Fibroblast of the conjunctiva (primary cell): Measurements from ENCODE around the gene MCOLN1.

ENCODE experiments used
- DNase-seq: peaks from one replicate; pipeline ENCODE4 v3.0.0-alpha.2; 2010; ENCODE audit warnings: low read depth

MCOLN1 gene

GRCh38 chr19:7522072-7522922 lies at the start of gene MCOLN1:
Gene MCOLN1, plus strand, starts transcription at chr19:7522624. Its CDS starts 127 bp downstream, at chr19:7522751.
- peak; percentile 95 for DNase-seq

- DNase-seq = no peak
Observed at GRCh38 chr19:7475665-7476064, 46.8 kb upstream of the MCOLN1 start.

DNA sequence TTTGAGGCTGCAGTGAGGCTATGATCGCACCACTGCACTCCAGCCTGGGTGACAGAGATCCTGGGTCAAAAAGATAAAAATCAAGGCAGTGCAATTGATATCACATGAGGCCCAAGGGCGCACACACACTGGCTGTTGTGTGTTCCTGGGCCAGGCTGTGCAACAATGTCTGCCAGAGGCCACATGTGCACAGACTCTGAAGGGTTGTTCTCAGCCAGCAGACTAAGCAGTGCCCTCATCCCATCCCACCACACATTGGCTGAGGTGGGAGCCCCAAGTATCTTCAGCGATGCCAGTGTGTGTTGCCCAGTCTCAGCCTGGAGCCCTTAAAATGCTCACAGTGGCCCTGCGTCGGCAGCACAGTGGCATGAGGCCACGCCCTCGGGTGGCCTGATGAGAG lies 46.2 kb upstream of the MCOLN1 start:
- DNase-seq = no peak

- no peak for DNase-seq
Observed at GRCh38 chr19:7476777-7477494, 45.5 kb upstream of the MCOLN1 start.

- DNase-seq = no peak
Observed at GRCh38 chr19:7477758-7478157, 44.7 kb upstream of the MCOLN1 start.

- no peak for DNase-seq
Observed at GRCh38 chr19:7478173-7478842, 44.1 kb upstream of the MCOLN1 start.

- no peak for DNase-seq
Observed at GRCh38 chr19:7478843-7479227, 43.6 kb upstream of the MCOLN1 start.

DNA sequence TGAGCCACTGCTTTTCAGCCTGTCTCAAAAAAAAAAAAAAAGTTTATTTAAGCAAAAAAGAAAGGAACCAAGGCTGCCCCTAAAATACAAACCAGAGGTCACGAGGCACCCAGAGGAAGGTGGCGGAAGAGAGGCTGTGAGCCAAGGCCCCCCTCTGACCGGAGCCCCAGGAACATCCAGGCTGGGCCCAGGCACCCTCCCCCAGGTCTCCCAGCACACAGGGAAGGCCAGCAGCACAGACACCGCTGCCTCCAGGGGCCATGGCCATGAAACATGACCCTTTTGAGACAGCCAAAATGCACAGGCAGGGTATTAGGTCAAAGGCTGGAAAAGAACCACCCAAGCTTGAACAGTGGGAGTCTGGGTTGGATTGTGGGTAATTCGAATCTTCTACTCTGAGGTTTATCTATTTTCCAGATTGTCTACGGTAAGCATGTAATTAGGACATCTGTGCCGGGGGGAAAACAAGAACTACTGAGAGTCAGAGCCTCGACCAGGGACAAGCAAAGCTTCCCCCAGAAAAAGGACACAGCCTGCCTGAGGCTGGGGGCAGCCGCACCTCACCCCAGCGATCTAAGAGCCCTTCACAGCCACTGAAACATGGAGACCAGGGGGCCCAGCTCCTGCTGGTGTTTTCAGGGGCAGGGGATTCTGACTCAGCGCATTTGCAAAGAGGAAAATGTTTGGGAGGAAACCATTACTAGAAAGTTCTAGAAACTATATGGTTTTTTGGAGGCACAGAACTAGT lies 42.0 kb upstream of the MCOLN1 start:
- no peak for DNase-seq

GRCh38 chr19:7480970-7481255 lies 41.5 kb upstream of the MCOLN1 start:
- no peak for DNase-seq

- no peak for DNase-seq
Observed at GRCh38 chr19:7482584-7483439, 39.6 kb upstream of the MCOLN1 start.

DNA sequence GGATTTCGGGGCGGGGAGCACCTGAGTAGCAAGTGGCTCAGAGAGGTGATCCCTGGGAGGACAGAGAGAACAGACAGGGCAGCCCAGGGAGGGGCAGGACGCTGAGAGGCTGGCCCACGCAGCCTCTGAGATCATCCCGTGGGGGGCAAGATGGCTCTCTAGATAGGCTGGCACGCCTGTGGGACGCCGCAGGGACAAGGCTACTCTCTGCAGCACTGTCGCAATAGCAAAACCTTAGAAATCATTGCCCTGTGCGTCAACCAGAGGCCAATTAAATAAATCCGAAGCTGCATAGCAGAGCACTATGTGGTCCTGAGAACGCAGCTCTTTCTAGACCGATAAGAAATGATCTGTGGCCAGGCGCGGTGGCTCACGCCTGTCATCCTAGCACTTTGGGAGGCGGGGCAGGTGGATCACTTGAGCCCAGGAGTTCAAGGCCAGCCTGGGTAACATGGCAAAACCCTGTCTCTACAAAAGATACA lies 38.7 kb upstream of the MCOLN1 start:
- DNase-seq = no peak

DNA sequence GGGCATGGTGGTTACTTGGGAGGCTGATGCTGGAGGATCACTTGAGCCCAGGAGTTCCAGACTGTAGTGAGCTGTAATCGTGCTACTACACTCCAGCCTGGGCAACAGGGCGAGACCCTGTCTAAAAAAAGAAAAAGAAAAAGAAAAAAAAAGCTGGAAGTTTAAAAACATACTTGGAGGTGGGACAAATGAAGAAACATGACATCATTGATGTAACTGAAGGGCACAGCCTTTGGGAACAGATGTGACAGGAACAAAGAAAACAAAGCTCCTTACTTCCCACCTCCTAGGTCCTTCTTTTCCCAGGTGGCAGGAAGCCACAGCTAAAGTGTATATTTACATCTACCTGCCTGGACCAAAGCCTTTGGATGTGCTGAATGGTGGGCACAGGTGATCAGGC lies 35.5 kb upstream of the MCOLN1 start:
- DNase-seq = no peak

DNA sequence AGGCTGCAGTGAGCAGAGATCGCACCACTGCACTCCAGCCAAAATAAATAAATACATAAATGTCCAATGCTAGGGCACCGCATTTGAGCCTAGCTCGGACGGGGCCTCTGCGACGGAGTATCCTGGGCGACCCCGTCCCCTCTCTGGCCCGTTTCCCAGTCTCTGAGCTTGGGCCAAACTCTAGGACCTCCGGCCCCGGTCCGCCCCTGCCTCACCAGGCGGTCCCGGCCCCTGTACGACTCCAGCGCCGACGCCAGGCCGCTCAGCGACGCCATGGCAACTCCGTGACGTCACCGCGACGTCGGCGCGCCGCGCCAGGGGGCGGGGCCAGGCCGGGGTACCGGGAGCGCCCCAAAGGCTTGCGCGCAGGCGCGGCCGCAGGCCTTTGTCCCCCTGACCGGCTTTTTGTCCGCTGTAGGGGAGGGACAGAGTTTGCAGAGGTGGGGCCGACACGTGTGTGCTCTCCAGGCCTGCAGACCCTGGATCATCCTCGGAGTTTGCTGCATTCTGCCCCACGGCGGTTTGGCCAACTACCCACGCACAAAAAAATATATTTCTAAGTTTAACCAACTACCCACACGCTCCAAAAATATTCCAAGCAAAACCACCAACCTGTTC lies 33.6 kb upstream of the MCOLN1 start, which contains the start of gene PEX11G:
TSS of gene PEX11G (minus strand) at position 300 of the 618 bp plus-strand sequence. CDS start at position 275, 25 bp downstream.
- DNase-seq = peak; percentile 69

DNA sequence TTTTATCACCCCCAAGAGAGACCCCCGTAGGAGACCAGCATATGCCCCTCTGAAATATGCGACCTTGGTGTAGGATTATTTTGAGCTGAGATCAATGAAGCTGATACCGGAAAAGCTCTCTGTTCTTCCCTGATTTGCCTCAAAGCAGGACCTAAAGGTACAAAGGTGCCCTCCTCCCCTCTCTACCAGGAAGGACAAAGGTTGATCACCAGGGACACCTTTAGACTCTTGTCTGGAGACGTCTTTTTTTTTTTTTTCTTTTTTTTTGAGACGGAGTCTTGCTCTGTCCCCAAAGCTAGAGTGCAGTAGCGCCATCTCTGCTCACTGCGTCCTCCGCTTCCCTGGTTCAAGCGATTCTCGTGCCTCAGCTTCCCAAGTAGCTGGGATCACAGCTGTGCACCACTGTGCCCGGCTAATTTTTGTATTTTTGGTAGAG lies 32.8 kb upstream of the MCOLN1 start:
- no peak for DNase-seq

- DNase-seq = no peak
Observed at GRCh38 chr19:7492142-7492541, 30.3 kb upstream of the MCOLN1 start.

- DNase-seq = no peak
Observed at GRCh38 chr19:7492558-7492957, 29.9 kb upstream of the MCOLN1 start.

DNA sequence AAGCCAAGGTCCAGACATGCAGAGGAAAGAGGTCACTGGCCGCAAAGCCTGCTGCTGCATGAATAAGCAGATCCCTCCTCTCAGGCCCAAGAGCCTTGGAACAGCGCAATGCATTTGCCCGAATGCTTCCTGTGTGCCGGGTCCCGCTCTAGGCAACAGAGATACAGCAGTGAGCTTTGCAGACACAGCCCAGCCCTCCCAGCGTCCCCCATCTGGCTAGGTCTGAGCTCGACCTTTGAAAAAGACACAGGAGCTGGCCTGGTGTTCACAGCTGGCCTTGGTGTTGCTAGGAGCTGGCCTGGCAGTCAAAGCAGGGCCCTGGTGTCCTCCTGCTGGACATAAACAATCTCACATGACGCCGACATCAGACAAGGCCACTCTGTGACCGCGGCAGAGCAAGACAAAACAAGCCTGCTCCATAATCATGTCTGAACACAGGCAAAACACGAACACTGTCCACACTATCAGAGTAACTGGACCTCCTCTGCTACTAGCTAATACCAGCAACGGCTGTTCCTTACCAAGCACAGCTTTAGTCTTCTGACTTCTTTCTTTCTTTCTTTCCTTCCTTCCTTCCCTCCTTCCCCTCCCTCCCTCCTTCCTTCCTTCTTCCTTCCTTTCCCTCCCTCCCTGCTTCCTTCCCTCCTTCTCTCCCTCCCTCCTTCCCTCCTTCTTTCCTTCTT lies 27.9 kb upstream of the MCOLN1 start:
- DNase-seq = no peak

- DNase-seq = no peak
Observed at GRCh38 chr19:7497292-7497691, 25.1 kb upstream of the MCOLN1 start.

DNA sequence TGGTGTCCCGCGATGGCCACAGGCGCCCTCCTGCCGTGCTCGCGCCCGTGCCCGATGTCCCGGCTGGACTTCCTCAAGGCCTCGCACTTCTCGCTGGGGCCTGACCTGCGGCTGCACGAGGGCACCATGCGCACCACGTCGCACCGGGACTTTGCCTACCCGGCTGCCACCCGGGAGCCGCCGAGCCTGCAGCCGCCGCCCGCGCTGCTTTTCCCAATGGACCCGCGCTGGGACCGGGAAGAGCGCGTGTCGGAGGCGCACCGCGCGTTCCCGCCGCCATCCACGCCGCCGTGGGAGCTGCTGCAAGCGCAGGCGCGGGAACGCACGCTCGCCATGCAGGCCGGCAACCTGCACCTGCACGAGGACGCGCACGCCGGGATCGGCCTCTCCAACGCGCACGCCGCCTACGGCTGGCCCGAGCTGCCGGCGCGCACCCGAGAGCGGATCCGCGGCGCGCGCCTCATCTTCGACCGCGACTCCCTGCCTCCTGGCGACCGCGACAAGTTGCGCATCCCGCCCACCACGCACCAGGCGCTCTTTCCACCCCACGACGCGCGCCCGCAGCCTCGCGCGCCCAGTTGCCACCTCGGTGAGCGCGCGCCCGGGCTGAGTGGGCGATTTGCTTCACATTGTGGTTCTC lies 21.5 kb upstream of the MCOLN1 start:
- DNase-seq = no peak
